A172 (cell line): Measurements from ENCODE around the gene ZIC4. TPM values are rescaled to one million over a fixed set of nuclear protein-coding genes. Genes with fewer than 3 reads are reported as not detected.

Source experiments
- DNase-seq: peaks from one replicate; pipeline ENCODE4 v3.0.0-alpha.2; 2015; ENCODE audit warnings: low spot score
- total RNA-seq: library from RNA; depleted of rRNA; stranded (reverse); fragments of >200 nt; shearing (Covaris generic); gene quantifications from 2 replicates; pipeline ENCODE4 v1.2.3, GENCODE V29; 2014; rRNA removed

ZIC4 gene
- total RNA-seq, 1 experiment from 2014 or later, result 1.4 TPM

GRCh38 chr3:147354623-147355022 is 51.7 kb downstream of the ZIC4 start:
- no peak for DNase-seq

GRCh38 chr3:147351301-147351700 is 55.0 kb downstream of the ZIC4 start:
- DNase-seq, result no peak

DNA sequence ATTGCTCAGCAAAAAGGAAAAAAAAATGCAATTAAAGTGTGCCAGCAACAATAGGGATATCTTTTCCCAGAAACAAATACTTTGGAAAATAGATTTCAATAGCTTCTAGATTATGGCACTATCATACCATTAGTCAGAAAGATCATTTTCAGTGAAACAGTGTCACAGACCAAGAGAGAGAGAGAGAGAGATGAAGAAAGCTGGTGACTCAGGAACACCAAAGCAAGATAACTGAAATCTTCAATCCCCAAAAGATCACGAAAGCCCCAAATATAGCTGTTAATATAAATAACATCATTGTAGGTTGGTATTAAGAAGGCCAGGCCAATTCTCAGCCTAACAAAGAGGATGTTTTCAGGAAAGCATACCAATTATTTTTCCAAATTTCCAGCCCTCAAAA is 57.4 kb downstream of the ZIC4 start:
- no peak for DNase-seq

- no peak for DNase-seq
Measured at GRCh38 chr3:147343926-147344325, 62.4 kb downstream of the ZIC4 start.

- no peak for DNase-seq
Measured at GRCh38 chr3:147341727-147342126, 64.6 kb downstream of the ZIC4 start.

DNA sequence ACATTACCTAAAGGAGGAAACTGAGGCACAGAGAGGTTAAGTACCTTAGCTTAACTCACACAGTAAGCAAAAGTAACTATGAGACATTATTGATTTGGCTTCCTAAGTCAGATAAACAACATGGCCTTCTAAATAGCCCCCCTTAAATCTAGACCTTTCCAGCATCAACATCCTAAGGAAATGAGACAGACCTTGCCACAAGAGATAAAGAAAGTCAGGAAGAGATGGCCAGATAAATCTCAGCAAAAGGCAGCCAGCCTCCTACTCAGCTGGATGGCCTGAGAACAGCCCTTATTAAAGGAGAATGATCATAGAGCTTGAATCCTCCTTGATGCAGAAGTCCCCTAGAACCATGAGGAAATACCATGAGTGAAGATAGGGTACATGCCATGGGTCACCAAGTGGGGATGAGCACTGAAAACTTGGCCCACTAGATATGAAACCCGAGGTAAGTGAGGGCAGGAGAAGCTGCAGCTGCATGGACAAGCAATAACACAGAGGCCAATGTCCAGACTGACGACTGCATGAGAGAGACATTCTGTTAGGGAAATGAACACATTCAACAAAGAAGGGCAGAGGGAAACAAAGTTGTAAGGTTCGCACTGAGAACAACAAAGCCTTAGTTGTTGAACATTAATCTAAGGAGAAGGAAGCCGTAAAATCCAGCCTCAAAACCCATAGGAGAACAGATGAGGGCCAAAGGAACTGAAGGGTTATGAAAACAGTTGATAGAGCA is 69.6 kb downstream of the ZIC4 start:
- DNase-seq, result no peak

Other genes starting within 250 kb of the ZIC4 start
- gene ZIC1, start 2.8 kb upstream of the ZIC4 start, total RNA-seq, result 18.7 and 18.9 TPM in 2 replicates